ENCODE results near the gene ATP8B1.

DNA sequence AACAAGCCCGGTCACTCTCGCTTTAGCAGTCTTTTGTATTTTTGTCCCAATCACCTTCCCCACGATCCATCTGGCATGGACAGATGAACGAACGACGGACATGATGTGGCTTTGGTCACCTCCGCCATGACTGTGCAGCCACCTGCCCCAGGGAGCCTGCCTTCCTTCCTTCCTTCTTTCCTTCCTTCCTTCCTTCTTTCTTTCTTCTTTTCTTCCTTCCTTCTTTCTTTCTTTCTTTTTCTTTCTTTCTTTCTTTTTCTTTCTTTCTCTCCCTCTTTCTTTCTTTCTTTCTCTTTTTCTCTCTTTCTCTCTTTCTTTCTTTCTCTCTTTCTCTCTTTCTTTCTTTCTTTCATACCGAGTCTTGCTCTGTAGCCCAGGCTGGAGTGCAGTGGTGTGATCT, 39.0 kb downstream of the ATP8B1 start:
- TF ChIP-seq MYC (IDR thresholded peaks at IDR 0.05; ENCODE audit: low read depth, low read length) (no peak), MYC (CRISPR knock-in tag; IDR thresholded peaks at IDR 0.05; ENCODE audit: borderline replicate concordance, low read depth) (no peak), RFX5 (IDR thresholded peaks at IDR 0.05; ENCODE audit: low read depth, low read length) (no peak), FOSL1 (tag; conservative IDR thresholded peaks at IDR 0.05) (no peak), FOXM1 (IDR thresholded peaks at IDR 0.05; ENCODE audit: low read depth) (no peak), FOXM1 (CRISPR knock-in tag; IDR thresholded peaks at IDR 0.05; ENCODE audit: low read depth) (no peak), HNRNPL (IDR thresholded peaks at IDR 0.05; ENCODE audit: low read depth, low read length) (no peak), NFRKB (IDR thresholded peaks at IDR 0.05; ENCODE audit: low read depth) (no peak), MTA1 (IDR thresholded peaks at IDR 0.05; ENCODE audit: borderline replicate concordance) (no peak), STAT5A (IDR thresholded peaks at IDR 0.05; ENCODE audit: borderline replicate concordance, low read length) (no peak), POLR3A (IDR thresholded peaks at IDR 0.05; ENCODE audit: borderline replicate concordance, extremely low read depth, insufficient read depth, insufficient read length) (no peak), JUND (IDR thresholded peaks at IDR 0.05; ENCODE audit: borderline replicate concordance, low read depth, low read length) (no peak), JUND (tag; IDR thresholded peaks at IDR 0.05; ENCODE audit: borderline replicate concordance, low read depth, low read length) (no peak), ESRRA (IDR thresholded peaks at IDR 0.05; ENCODE audit: borderline replicate concordance, low read depth) (no peak)
- TF ChIP-seq, protein P1, sequence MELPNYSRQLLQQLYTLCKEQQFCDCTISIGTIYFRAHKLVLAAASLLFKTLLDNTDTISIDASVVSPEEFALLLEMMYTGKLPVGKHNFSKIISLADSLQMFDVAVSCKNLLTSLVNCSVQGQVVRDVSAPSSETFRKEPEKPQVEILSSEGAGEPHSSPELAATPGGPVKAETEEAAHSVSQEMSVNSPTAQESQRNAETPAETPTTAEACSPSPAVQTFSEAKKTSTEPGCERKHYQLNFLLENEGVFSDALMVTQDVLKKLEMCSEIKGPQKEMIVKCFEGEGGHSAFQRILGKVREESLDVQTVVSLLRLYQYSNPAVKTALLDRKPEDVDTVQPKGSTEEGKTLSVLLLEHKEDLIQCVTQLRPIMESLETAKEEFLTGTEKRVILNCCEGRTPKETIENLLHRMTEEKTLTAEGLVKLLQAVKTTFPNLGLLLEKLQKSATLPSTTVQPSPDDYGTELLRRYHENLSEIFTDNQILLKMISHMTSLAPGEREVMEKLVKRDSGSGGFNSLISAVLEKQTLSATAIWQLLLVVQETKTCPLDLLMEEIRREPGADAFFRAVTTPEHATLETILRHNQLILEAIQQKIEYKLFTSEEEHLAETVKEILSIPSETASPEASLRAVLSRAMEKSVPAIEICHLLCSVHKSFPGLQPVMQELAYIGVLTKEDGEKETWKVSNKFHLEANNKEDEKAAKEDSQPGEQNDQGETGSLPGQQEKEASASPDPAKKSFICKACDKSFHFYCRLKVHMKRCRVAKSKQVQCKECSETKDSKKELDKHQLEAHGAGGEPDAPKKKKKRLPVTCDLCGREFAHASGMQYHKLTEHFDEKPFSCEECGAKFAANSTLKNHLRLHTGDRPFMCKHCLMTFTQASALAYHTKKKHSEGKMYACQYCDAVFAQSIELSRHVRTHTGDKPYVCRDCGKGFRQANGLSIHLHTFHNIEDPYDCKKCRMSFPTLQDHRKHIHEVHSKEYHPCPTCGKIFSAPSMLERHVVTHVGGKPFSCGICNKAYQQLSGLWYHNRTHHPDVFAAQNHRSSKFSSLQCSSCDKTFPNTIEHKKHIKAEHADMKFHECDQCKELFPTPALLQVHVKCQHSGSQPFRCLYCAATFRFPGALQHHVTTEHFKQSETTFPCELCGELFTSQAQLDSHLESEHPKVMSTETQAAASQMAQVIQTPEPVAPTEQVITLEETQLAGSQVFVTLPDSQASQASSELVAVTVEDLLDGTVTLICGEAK (IDR thresholded peaks at IDR 0.05) = no peak
- TF ChIP-seq, protein P1 (CRISPR knock-in tag; IDR thresholded peaks at IDR 0.05) = no peak
- TF ChIP-seq, protein P2, sequence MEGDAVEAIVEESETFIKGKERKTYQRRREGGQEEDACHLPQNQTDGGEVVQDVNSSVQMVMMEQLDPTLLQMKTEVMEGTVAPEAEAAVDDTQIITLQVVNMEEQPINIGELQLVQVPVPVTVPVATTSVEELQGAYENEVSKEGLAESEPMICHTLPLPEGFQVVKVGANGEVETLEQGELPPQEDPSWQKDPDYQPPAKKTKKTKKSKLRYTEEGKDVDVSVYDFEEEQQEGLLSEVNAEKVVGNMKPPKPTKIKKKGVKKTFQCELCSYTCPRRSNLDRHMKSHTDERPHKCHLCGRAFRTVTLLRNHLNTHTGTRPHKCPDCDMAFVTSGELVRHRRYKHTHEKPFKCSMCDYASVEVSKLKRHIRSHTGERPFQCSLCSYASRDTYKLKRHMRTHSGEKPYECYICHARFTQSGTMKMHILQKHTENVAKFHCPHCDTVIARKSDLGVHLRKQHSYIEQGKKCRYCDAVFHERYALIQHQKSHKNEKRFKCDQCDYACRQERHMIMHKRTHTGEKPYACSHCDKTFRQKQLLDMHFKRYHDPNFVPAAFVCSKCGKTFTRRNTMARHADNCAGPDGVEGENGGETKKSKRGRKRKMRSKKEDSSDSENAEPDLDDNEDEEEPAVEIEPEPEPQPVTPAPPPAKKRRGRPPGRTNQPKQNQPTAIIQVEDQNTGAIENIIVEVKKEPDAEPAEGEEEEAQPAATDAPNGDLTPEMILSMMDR (IDR thresholded peaks at IDR 0.05 in 2 of 3, conservative IDR thresholded peaks at IDR 0.05 in 1 of 3; ENCODE audit: insufficient read depth in 2 of 3, low read depth in 1 of 3, low read length in 3 of 3) = no peak
